Tibial nerve (tissue), 4 donors: ENCODE results near the gene TUB. TPM values are rescaled to one million over a fixed set of nuclear protein-coding genes. Genes with fewer than 3 reads are reported as not detected.
A peak's percentile ranks its signal among the peaks of the same experiment; 100 is the strongest.

Experiments
- DNase-seq, 2 donors: peaks; one replicate each; pipeline ENCODE4 v3.0.0-alpha.2; 2019; ENCODE audit warnings: low spot score in 2 of 2
- H3K27ac ChIP-seq, 4 donors: fragments of 200-600 bp; sonication (generic) in 3 of 4; one replicate each; pipeline ENCODE4 v1.5.1; 2017 to 2019; ENCODE audit warnings: mild to moderate bottlenecking in 1 of 4
- H3K27me3 ChIP-seq, 2 donors: fragments of 200-600 bp; sonication (generic) in 1 of 2; one replicate each; pipeline versions ENCODE4 v1.5.1 to v1.6.0; 2017 to 2019
- H3K36me3 ChIP-seq, 3 donors: fragments of 200-600 bp; sonication (generic); one replicate each; pipeline ENCODE4 v1.5.1; 2018 to 2019
- H3K4me1 ChIP-seq, 4 donors: fragments of 200-600 bp; sonication (generic) in 3 of 4; one replicate each; pipeline ENCODE4 v1.5.1; 2017 to 2019
- H3K4me3 ChIP-seq, 4 donors: fragments of 200-600 bp; sonication (generic) in 3 of 4; one replicate each; pipeline ENCODE4 v1.5.1; 2017 to 2019; ENCODE audit warnings: mild to moderate bottlenecking in 1 of 4, moderate library complexity in 1 of 4
- H3K9me3 ChIP-seq, 4 donors: fragments of 200-600 bp; sonication (generic) in 3 of 4; one replicate each; pipeline ENCODE4 v1.5.1; 2017 to 2019
- CTCF ChIP-seq, 5 experiments: fragments of 200-600 bp in 3 of 5; fragments of 450-650 bp in 2 of 5; sonication (generic) in 3 of 5; IDR thresholded peaks; one replicate each; pipeline ENCODE4 v1.5.1; 2016 to 2019; ENCODE audit warnings: antibody characterized with exemption in 5 of 5, mild to moderate bottlenecking in 3 of 5, moderate library complexity in 2 of 5
- EP300 ChIP-seq, 2 donors: sonication (generic); formaldehyde crosslinking; IDR thresholded peaks; one replicate each; pipeline ENCODE4 v1.6.1; 2017; ENCODE audit warnings: antibody characterized with exemption in 2 of 2, mild to moderate bottlenecking in 1 of 2
- POLR2A ChIP-seq, 2 donors: fragments of 450-650 bp; IDR thresholded peaks; one replicate each; pipeline ENCODE4 v1.6.1; 2017; ENCODE audit warnings: antibody characterized with exemption in 2 of 2, mild to moderate bottlenecking in 2 of 2, moderate library complexity in 2 of 2
- WGBS, 2 donors: methylation state at CpG; one replicate each; pipeline ENCODE4 v1.1.5; 2018; 5-methylcytosine and 5-hydroxymethylcytosine counted together
- total RNA-seq, 4 donors: library from RNA; depleted of rRNA; stranded (reverse); fragments of >200 nt; gene quantifications; one replicate each; pipeline ENCODE4 v1.1.0, GENCODE V29; 2016

TUB gene
- total RNA-seq, 4 donors from 2014 or later, result 9.3 to 14.5 (median 12.5) TPM

GRCh38 chr11:8097926-8098325 is 16.9 kb downstream of the TUB start:
- H3K36me3 ChIP-seq, result peaks cover 0 to 89% (median 0%) of the 10 kb centered on the region in 3 donors
- no peak overlapping the region for H3K27ac ChIP-seq
- peak in 1 of 2 donors; percentile 3 for DNase-seq
- H3K4me1 ChIP-seq, result peaks cover 0 to 4% (median 0%) of the 10 kb centered on the region in 4 donors
- H3K27me3 ChIP-seq, result no peaks in the 10 kb centered on the region
- WGBS, 2 donors, result 83 to 89% methylated on average over 2 of the region's 2 CpGs
- no peak overlapping the region for H3K4me3 ChIP-seq
- TF ChIP-seq CTCF (IDR thresholded peaks at IDR 0.05), result no peak
- no peak for TF ChIP-seq EP300 (IDR thresholded peaks at IDR 0.05)
- no peak for TF ChIP-seq POLR2A (IDR thresholded peaks at IDR 0.05)
- H3K9me3 ChIP-seq, result no peaks in the 10 kb centered on the region

- no peak for DNase-seq
- H3K9me3 ChIP-seq, result no peaks in the 10 kb centered on the region
- H3K4me1 ChIP-seq, result no peaks in the 10 kb centered on the region
- H3K36me3 ChIP-seq, result peaks cover 0 to 93% (median 0%) of the 10 kb centered on the region in 3 donors
- no peak overlapping the region for H3K27ac ChIP-seq
- no peak overlapping the region for H3K4me3 ChIP-seq
- no peaks in the 10 kb centered on the region for H3K27me3 ChIP-seq
- TF ChIP-seq CTCF (IDR thresholded peaks at IDR 0.05), result no peak
- WGBS, 2 donors, result 58 to 76% methylated on average over 4 of the region's 4 CpGs
Observed at GRCh38 chr11:8098361-8098760, 17.4 kb downstream of the TUB start.

- Histone ChIP-seq H3K9me3 (no peaks in the 10 kb centered on the region), H3K27me3 (no peaks in the 10 kb centered on the region), H3K4me1 (no peaks in the 10 kb centered on the region), H3K4me3 (no peak overlapping the region), H3K27ac (no peak overlapping the region), H3K36me3 (peaks cover 0 to 95% (median 0%) of the 10 kb centered on the region in 3 donors)
- peak in 1 of 2 donors; percentile 1 for DNase-seq
- 81 to 86% methylated on average over 6 of the region's 6 CpGs for WGBS, 2 donors
- TF ChIP-seq POLR2A (IDR thresholded peaks at IDR 0.05) (no peak), CTCF (IDR thresholded peaks at IDR 0.05) (no peak), EP300 (IDR thresholded peaks at IDR 0.05) (no peak)
Observed at GRCh38 chr11:8098879-8099278, 17.9 kb downstream of the TUB start.

GRCh38 chr11:8099291-8099899 is 18.4 kb downstream of the TUB start:
- H3K9me3 ChIP-seq, result no peaks in the 10 kb centered on the region
- peaks cover 0 to 95% (median 0%) of the 10 kb centered on the region in 3 donors for H3K36me3 ChIP-seq
- H3K27me3 ChIP-seq, result no peaks in the 10 kb centered on the region
- no peaks in the 10 kb centered on the region for H3K4me1 ChIP-seq
- DNase-seq, result peak; percentile 78 to 95
- no peak overlapping the region for H3K4me3 ChIP-seq
- H3K27ac ChIP-seq, result no peak overlapping the region
- WGBS, 2 donors, result 49 to 50% methylated on average over 3 of the region's 3 CpGs
- TF ChIP-seq CTCF (IDR thresholded peaks at IDR 0.05) (peak; percentile 59 to 84 (median 74)), EP300 (IDR thresholded peaks at IDR 0.05) (no peak)

- TF ChIP-seq POLR2A (IDR thresholded peaks at IDR 0.05), result no peak
- no peak for TF ChIP-seq CTCF (IDR thresholded peaks at IDR 0.05)
- no peak for TF ChIP-seq EP300 (IDR thresholded peaks at IDR 0.05)
- DNase-seq, result peak in 1 of 2 donors; percentile 1
- 87 to 91% methylated on average over 14 of the region's 14 CpGs for WGBS, 2 donors
- no peak overlapping the region for H3K4me3 ChIP-seq
- no peaks in the 10 kb centered on the region for H3K9me3 ChIP-seq
- H3K36me3 ChIP-seq, result peaks cover 0 to 95% (median 0%) of the 10 kb centered on the region in 3 donors
- no peak overlapping the region for H3K27ac ChIP-seq
- no peaks in the 10 kb centered on the region for H3K4me1 ChIP-seq
- H3K27me3 ChIP-seq, result no peaks in the 10 kb centered on the region
Observed at GRCh38 chr11:8100158-8100557, 19.1 kb downstream of the TUB start.
